H1 (cell line): ENCODE data around the gene NRBF2. TPM values are rescaled to one million over a fixed set of nuclear protein-coding genes. Genes with fewer than 3 reads are reported as not detected.

Experiments used
- CTCF ChIA-PET: fragments of 300-600 bp; sonication (Branson Sonifier 250); formaldehyde crosslinking; loops from one replicate; lab custom pipeline; 2021; ENCODE audit not compliant: partially characterized antibody; lab: Charles Lee
- POLR2A ChIA-PET: fragments of 300-600 bp; sonication (Branson Sonifier 250); formaldehyde crosslinking; loops from one replicate; lab custom pipeline; 2021; ENCODE audit warnings: inconsistent platforms; ENCODE audit not compliant: partially characterized antibody; lab: Charles Lee
- DNase-seq, 2 experiments: peaks; one replicate each; pipeline versions ENCODE4 v3.0.0 to v3.0.0-alpha.2; 2010 to 2022; ENCODE audit warnings: low spot score in 2 of 2, low read depth in 1 of 2, mixed read lengths in 1 of 2
- FAIRE-seq: peaks from 2 replicates; lab custom pipeline; 2011; peaks lifted over from hg19 to GRCh38; lab: Jason Lieb, UNC
- H2AFZ ChIP-seq: 2 replicates; pipeline ENCODE4 v1.8.1; 2012; ENCODE audit warnings: low read length, inconsistent platforms
- H2AK5ac ChIP-seq: 2 replicates; pipeline ENCODE4 v1.6.1; 2013; ENCODE audit warnings: low read depth, low read length
- H2BK120ac ChIP-seq: replicated peaks from 2 replicates; pipeline ENCODE3; 2013; ENCODE audit warnings: low read depth, low read length, inconsistent platforms
- H2BK12ac ChIP-seq: 2 replicates; pipeline ENCODE4 v1.6.1; 2013; ENCODE audit warnings: low read depth, low read length
- H2BK15ac ChIP-seq: 2 replicates; pipeline ENCODE4 v1.6.1; 2013; ENCODE audit warnings: low read length
- H2BK20ac ChIP-seq: 2 replicates; pipeline ENCODE4 v1.6.1; 2013; ENCODE audit warnings: low read length
- H2BK5ac ChIP-seq: 2 replicates; pipeline ENCODE4 v1.6.1; 2013; ENCODE audit warnings: low read depth, low read length
- H3K14ac ChIP-seq: 2 replicates; pipeline ENCODE4 v1.6.1; 2013; ENCODE audit warnings: inconsistent platforms; ENCODE audit not compliant: insufficient read length
- H3K18ac ChIP-seq: 2 replicates; pipeline ENCODE4 v1.6.1; 2013; ENCODE audit warnings: low read length; ENCODE audit errors: extremely low read depth
- H3K23ac ChIP-seq: 2 replicates; pipeline ENCODE4 v1.6.1; 2013; ENCODE audit warnings: inconsistent platforms; ENCODE audit not compliant: insufficient read length
- H3K23me2 ChIP-seq: 2 replicates; pipeline ENCODE4 v1.6.1; 2013; ENCODE audit warnings: low read depth, low read length
- H3K27ac ChIP-seq: 2 replicates; pipeline ENCODE4 v1.6.1; 2011; ENCODE audit warnings: low read depth, low read length, inconsistent platforms
- H3K27me3 ChIP-seq, 4 experiments: replicated peaks in 1 of 4; 1 replicate in 1 of 4; 2 replicates in 3 of 4; pipeline versions ENCODE4 v1.6.1 to v1.8.1; 2011 to 2013; ENCODE audit warnings: low read length in 3 of 4, mild to moderate bottlenecking in 3 of 4, inconsistent platforms in 2 of 4, mixed read lengths in 2 of 4, moderate library complexity in 1 of 4; ENCODE audit not compliant: control insufficient read depth in 3 of 4, insufficient read depth in 3 of 4; ENCODE audit errors: extremely low read depth in 1 of 4
- H3K36me3 ChIP-seq, 4 experiments: 2 replicates each; pipeline versions ENCODE4 v1.6.1 to v1.8.1; 2011 to 2013; ENCODE audit warnings: mild to moderate bottlenecking in 4 of 4, low read length in 3 of 4, moderate library complexity in 2 of 4, control low read depth in 1 of 4, inconsistent platforms in 1 of 4; ENCODE audit not compliant: insufficient read depth in 4 of 4, control insufficient read depth in 2 of 4
- H3K4ac ChIP-seq: replicated peaks from 2 replicates; pipeline ENCODE3; 2013; ENCODE audit warnings: low read length, low read depth, mixed read lengths, inconsistent platforms; ENCODE audit not compliant: insufficient read length
- H3K4me1 ChIP-seq, 4 experiments: replicated peaks in 1 of 4; 1 replicate in 1 of 4; 2 replicates in 3 of 4; pipeline versions ENCODE4 v1.6.1 to v1.8.1; 2011 to 2013; ENCODE audit warnings: low read length in 3 of 4, inconsistent platforms in 2 of 4, mixed read lengths in 1 of 4; ENCODE audit not compliant: insufficient read depth in 4 of 4, control insufficient read depth in 3 of 4
- H3K4me2 ChIP-seq, 2 experiments: 2 replicates each; pipeline versions ENCODE4 v1.6.1 to v1.8.1; 2011 to 2013; ENCODE audit warnings: low read depth in 2 of 2, low read length in 2 of 2, control low read depth in 1 of 2, inconsistent platforms in 1 of 2, mild to moderate bottlenecking in 1 of 2; ENCODE audit not compliant: insufficient read depth in 1 of 2
- H3K4me3 ChIP-seq, 4 experiments: fragments of 200-600, 300-600 bp in 1 of 4; sonication (generic), shearing (Covaris generic), sonication (Bioruptor Twin) in 1 of 4; 2 replicates each; pipeline versions ENCODE4 v1.5.1 to v1.8.1; 2011 to 2016; ENCODE audit warnings: low read length in 4 of 4, low read depth in 3 of 4, control low read depth in 2 of 4, inconsistent platforms in 2 of 4, mild to moderate bottlenecking in 2 of 4, mixed read lengths in 1 of 4, moderate library complexity in 1 of 4; ENCODE audit not compliant: insufficient read depth in 2 of 4; ENCODE audit errors: extremely low read depth in 1 of 4
- H3K56ac ChIP-seq: replicated peaks from 2 replicates; pipeline ENCODE3; 2013; ENCODE audit warnings: low read depth, mild to moderate bottlenecking, mixed read lengths, low read length, inconsistent platforms; ENCODE audit not compliant: insufficient read length
- H3K79me1 ChIP-seq: 2 replicates; pipeline ENCODE4 v1.6.1; 2013; ENCODE audit warnings: low read depth, low read length, control low read depth
- H3K79me2 ChIP-seq, 2 experiments: 2 replicates each; pipeline versions ENCODE4 v1.6.1 to v1.8.1; 2012 to 2013; ENCODE audit warnings: low read length in 2 of 2, mild to moderate bottlenecking in 2 of 2, inconsistent platforms in 1 of 2; ENCODE audit not compliant: insufficient read depth in 2 of 2, control insufficient read depth in 1 of 2
- H3K9ac ChIP-seq, 4 experiments: replicated peaks in 1 of 4; 1 replicate in 1 of 4; 2 replicates in 3 of 4; pipeline versions ENCODE4 v1.6.1 to v1.8.1; 2011 to 2013; ENCODE audit warnings: low read depth in 3 of 4, low read length in 3 of 4, control low read depth in 2 of 4, mild to moderate bottlenecking in 2 of 4, moderate library complexity in 2 of 4, inconsistent platforms in 1 of 4; ENCODE audit errors: extremely low read depth in 1 of 4
- H3K9me3 ChIP-seq, 2 experiments: 2 replicates each; pipeline versions ENCODE4 v1.6.1 to v1.8.1; 2012 to 2013; ENCODE audit warnings: mild to moderate bottlenecking in 2 of 2, moderate library complexity in 2 of 2, control low read depth in 1 of 2, inconsistent platforms in 1 of 2, low read depth in 1 of 2, low read length in 1 of 2, mixed read lengths in 1 of 2; ENCODE audit not compliant: insufficient read depth in 2 of 2
- H4K20me1 ChIP-seq, 2 experiments: replicated peaks in 1 of 2; 2 replicates each; pipeline versions ENCODE3 to v1.8.1; 2011 to 2013; ENCODE audit warnings: inconsistent platforms in 2 of 2, low read length in 2 of 2, mild to moderate bottlenecking in 1 of 2; ENCODE audit not compliant: insufficient read depth in 2 of 2, control insufficient read depth in 1 of 2
- H4K5ac ChIP-seq: 2 replicates; pipeline ENCODE4 v1.6.1; 2013; ENCODE audit warnings: low read length, low read depth, mixed read lengths, inconsistent platforms; ENCODE audit not compliant: insufficient read length
- H4K8ac ChIP-seq: 2 replicates; pipeline ENCODE4 v1.8.0; 2013; ENCODE audit warnings: mild to moderate bottlenecking, moderate library complexity, low read length, inconsistent platforms; ENCODE audit not compliant: insufficient read depth; ENCODE audit errors: extremely low read depth
- H4K91ac ChIP-seq: replicated peaks from 2 replicates; pipeline ENCODE3; 2013; ENCODE audit warnings: low read length, mixed read lengths, inconsistent platforms; ENCODE audit not compliant: insufficient read length
- TBP ChIP-seq: IDR thresholded peaks from 2 replicates; pipeline ENCODE4 v1.6.1; 2011; ENCODE audit warnings: low read depth, low read length, improper control_type of control experiment
- WGBS, 2 experiments: shearing (Covaris generic) in 1 of 2; methylation state at CpG; one replicate each; pipeline versions ENCODE4 v1.1.6 to v1.1.7; 2013 to 2015; ENCODE audit warnings: low lambda C conversion rate in 2 of 2, mixed read lengths in 2 of 2, inconsistent platforms in 1 of 2, low coverage in 1 of 2, missing lambda C conversion rate in 1 of 2; ENCODE audit not compliant: insufficient replicate concordance in 2 of 2, insufficient coverage in 1 of 2, insufficient read length in 1 of 2; ENCODE audit errors: extremely low coverage in 1 of 2, missing lambda C conversion rate in 1 of 2; 5-methylcytosine and 5-hydroxymethylcytosine counted together
- polyA plus RNA-seq, 7 experiments: library from polyadenylated mRNA; depleted of rRNA in 3 of 7; stranded (reverse) in 5 of 7; unstranded in 2 of 7; fragments of >200 nt in 5 of 7; fragments of 200-250 nt in 2 of 7; gene quantifications; 1 replicate in 5 of 7; 2 replicates in 1 of 7; 4 replicates in 1 of 7; pipeline versions ENCODE4 v1.2.1 to v1.2.3, GENCODE V29; 2011 to 2013; ENCODE audit warnings: missing spikeins in 2 of 7, mixed read lengths in 2 of 7
- total RNA-seq: library from RNA; stranded (reverse); fragmentation: NEBNext Ultra II Directional; extraction: Animal tissue kit (Norgen Biotek cat#: 25700); gene quantifications from 2 replicates; pipeline ENCODE4 v1.2.1, GENCODE V29; 2021
- TF ChIP-seq, protein P1 (sequence below): IDR thresholded peaks from 2 replicates; pipeline ENCODE4 v1.6.1; 2012; ENCODE audit warnings: inconsistent platforms

NRBF2 gene
- total and polyA plus RNA-seq, 2 of the 8 experiments (the other 6 are each of a cell fraction or from before 2014, with no cell fraction given): 11.0 to 29.9 TPM

DNA sequence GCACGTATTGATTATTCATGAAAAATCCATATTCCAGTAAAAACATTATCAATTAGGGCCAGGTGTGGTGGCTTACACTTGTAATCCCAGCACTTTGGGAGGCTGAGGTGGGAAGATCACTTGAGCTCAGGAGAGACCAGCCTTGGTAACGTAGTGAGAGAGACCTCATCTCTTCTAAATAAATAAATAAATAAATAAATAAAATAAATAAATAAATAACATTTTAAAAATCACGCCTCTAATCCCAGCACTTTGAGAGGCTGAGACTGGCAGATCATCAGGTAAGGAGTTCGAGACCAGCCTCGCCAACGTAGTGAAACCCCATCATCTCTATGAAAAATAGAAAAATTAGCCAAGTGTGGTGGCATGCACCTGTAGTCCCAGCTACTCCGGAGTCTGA lies 32.1 kb downstream of the NRBF2 start:
- no peak for FAIRE-seq
- TF ChIP-seq, protein P1, sequence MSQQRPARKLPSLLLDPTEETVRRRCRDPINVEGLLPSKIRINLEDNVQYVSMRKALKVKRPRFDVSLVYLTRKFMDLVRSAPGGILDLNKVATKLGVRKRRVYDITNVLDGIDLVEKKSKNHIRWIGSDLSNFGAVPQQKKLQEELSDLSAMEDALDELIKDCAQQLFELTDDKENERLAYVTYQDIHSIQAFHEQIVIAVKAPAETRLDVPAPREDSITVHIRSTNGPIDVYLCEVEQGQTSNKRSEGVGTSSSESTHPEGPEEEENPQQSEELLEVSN: no peak
- TF ChIP-seq TBP: no peak

More for the DNA sequence above, 32.1 kb downstream of the NRBF2 start:
- no peak overlapping the region for H3K4ac ChIP-seq
- no peak overlapping the region for H2BK20ac ChIP-seq
- H3K4me1 ChIP-seq: no peaks in the 10 kb centered on the region
- H3K23me2 ChIP-seq: no peaks in the 10 kb centered on the region; the same call in 1 of the 2 replicates
- no peak overlapping the region for H2BK12ac ChIP-seq
- no peaks in the 10 kb centered on the region for H3K27me3 ChIP-seq
- peaks cover 0 to 2% of the 10 kb centered on the region in 2 experiments for H4K20me1 ChIP-seq
- no peak overlapping the region for H3K56ac ChIP-seq
- H3K79me1 ChIP-seq: no peaks in the 10 kb centered on the region
- H3K36me3 ChIP-seq: peaks cover 4 to 40% (median 19%) of the 10 kb centered on the region in 4 experiments; a peak in 7 of 8 replicates
- H2BK15ac ChIP-seq: no peak overlapping the region
- H3K79me2 ChIP-seq: no peaks in the 10 kb centered on the region
- no peak overlapping the region for H3K14ac ChIP-seq
- no peak overlapping the region for H2AK5ac ChIP-seq
- DNase-seq: no peak
- no peak overlapping the region for H4K8ac ChIP-seq
- ChIA-PET CTCF (interaction anchor here (0.9 to 5.3 kb wide), 6 partner anchors 10 to 554 kb away, joined by 4 to 49 read pairs (median 10); no protein-coding TSS in a partner anchor), POLR2A (interaction anchor here (0.8 to 3.8 kb wide), 3 partner anchors 10 to 464 kb away, joined by 3 to 20 read pairs (median 4); no protein-coding TSS in a partner anchor)
- no peak overlapping the region for H3K23ac ChIP-seq
- H3K9ac ChIP-seq: no peak overlapping the region
- no peak overlapping the region for H2BK120ac ChIP-seq
- H3K27ac ChIP-seq: no peak overlapping the region
- H4K5ac ChIP-seq: no peak overlapping the region
- H3K4me3 ChIP-seq: no peak overlapping the region
- no peaks in the 10 kb centered on the region for H3K9me3 ChIP-seq
- WGBS, 2 experiments: 94% methylated on average over 7 of the region's 7 CpGs; no CpG with 5 or more reads in 1 of the 2 experiments
- no peak overlapping the region for H3K4me2 ChIP-seq
- no peak overlapping the region for H3K18ac ChIP-seq
- no peak overlapping the region for H2AFZ ChIP-seq
- no peak overlapping the region for H4K91ac ChIP-seq
- no peak overlapping the region for H2BK5ac ChIP-seq
